ENCODE results near the gene SORCS2.

The SORCS2 gene

DNA sequence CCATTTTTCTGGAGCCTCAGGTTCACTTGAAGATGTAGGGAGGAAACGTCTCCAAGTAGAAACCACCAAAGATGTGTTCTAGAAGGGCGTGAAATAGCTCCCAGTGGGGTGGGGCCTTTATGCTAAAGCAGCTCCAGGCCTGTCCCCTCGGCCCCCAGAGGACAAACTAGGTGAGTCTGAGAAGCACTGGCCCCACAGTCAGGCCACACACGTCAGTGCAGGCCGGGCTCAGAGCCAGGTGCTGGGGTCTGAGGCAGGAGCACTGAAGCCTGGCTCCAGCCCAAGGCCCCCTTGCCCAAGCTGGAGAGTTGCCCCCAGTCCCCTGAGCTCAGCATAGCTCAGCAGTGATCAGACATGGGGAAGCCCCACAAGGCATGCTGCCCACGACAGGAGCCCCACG, 337.7 kb downstream of the SORCS2 start:
- H3K4me3 ChIP-seq (ENCODE audit: low read depth, low read length), result no peak overlapping the region
- no peaks in the 10 kb centered on the region for H3K9me3 ChIP-seq (ENCODE audit: control insufficient read depth, insufficient read depth, low read depth, low read length)
- POLR2A ChIA-PET, result no interaction called here
- no peak overlapping the region for H3K27ac ChIP-seq (ENCODE audit: extremely low read depth, low read depth, low read length)
- no peaks in the 10 kb centered on the region for H3K36me3 ChIP-seq (ENCODE audit: control insufficient read depth in 2 of 2, insufficient read depth in 1 of 2, low read length in 2 of 2)
- H3K4me1 ChIP-seq (ENCODE audit: control insufficient read depth, insufficient read depth, low read length), result no peaks in the 10 kb centered on the region
- TF ChIP-seq ZNF621 (tag by site-specific recombination; IDR thresholded peaks at IDR 0.05) (no peak), ZNF768 (tag by site-specific recombination; IDR thresholded peaks at IDR 0.05) (no peak), ZNF677 (tag by site-specific recombination; IDR thresholded peaks at IDR 0.05) (no peak), RBAK (tag by site-specific recombination; IDR thresholded peaks at IDR 0.05) (no peak), ZNF248 (tag by site-specific recombination; IDR thresholded peaks at IDR 0.05) (no peak), ZNF585B (tag by site-specific recombination; IDR thresholded peaks at IDR 0.05) (no peak), ZNF19 (tag by site-specific recombination; IDR thresholded peaks at IDR 0.05; ENCODE audit: low read depth) (no peak), ZNF658 (tag by site-specific recombination; IDR thresholded peaks at IDR 0.05) (no peak), ZNF266 (tag by site-specific recombination; IDR thresholded peaks at IDR 0.05; ENCODE audit: low read depth) (no peak), HOXD13 (CRISPR knock-in tag; IDR thresholded peaks at IDR 0.05; ENCODE audit: borderline replicate concordance) (no peak)
- TF ChIP-seq, protein P1, sequence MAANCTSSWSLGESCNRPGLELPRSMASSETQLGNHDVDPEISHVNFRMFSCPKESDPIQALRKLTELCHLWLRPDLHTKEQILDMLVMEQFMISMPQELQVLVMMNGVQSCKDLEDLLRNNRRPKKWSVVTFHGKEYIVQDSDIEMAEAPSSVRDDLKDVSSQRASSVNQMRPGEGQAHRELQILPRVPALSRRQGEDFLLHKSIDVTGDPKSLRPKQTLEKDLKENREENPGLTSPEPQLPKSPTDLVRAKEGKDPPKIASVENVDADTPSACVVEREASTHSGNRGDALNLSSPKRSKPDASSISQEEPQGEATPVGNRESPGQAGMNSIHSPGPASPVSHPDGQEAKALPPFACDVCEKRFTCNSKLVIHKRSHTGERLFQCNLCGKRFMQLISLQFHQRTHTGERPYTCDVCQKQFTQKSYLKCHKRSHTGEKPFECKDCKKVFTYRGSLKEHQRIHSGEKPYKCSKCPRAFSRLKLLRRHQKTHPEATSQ (tag by site-specific recombination; IDR thresholded peaks at IDR 0.05), result no peak
- TF ChIP-seq, protein P2, sequence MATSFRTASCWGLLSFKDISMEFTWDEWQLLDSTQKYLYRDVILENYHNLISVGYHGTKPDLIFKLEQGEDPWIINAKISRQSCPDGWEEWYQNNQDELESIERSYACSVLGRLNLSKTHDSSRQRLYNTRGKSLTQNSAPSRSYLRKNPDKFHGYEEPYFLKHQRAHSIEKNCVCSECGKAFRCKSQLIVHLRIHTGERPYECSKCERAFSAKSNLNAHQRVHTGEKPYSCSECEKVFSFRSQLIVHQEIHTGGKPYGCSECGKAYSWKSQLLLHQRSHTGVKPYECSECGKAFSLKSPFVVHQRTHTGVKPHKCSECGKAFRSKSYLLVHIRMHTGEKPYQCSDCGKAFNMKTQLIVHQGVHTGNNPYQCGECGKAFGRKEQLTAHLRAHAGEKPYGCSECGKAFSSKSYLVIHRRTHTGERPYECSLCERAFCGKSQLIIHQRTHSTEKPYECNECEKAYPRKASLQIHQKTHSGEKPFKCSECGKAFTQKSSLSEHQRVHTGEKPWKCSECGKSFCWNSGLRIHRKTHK (tag by site-specific recombination; IDR thresholded peaks at IDR 0.05), result no peak
- TF ChIP-seq, protein P3, sequence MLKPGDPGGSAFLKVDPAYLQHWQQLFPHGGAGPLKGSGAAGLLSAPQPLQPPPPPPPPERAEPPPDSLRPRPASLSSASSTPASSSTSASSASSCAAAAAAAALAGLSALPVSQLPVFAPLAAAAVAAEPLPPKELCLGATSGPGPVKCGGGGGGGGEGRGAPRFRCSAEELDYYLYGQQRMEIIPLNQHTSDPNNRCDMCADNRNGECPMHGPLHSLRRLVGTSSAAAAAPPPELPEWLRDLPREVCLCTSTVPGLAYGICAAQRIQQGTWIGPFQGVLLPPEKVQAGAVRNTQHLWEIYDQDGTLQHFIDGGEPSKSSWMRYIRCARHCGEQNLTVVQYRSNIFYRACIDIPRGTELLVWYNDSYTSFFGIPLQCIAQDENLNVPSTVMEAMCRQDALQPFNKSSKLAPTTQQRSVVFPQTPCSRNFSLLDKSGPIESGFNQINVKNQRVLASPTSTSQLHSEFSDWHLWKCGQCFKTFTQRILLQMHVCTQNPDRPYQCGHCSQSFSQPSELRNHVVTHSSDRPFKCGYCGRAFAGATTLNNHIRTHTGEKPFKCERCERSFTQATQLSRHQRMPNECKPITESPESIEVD (tag by site-specific recombination; IDR thresholded peaks at IDR 0.05), result no peak
- CTCF ChIA-PET, result no interaction called here

DNA sequence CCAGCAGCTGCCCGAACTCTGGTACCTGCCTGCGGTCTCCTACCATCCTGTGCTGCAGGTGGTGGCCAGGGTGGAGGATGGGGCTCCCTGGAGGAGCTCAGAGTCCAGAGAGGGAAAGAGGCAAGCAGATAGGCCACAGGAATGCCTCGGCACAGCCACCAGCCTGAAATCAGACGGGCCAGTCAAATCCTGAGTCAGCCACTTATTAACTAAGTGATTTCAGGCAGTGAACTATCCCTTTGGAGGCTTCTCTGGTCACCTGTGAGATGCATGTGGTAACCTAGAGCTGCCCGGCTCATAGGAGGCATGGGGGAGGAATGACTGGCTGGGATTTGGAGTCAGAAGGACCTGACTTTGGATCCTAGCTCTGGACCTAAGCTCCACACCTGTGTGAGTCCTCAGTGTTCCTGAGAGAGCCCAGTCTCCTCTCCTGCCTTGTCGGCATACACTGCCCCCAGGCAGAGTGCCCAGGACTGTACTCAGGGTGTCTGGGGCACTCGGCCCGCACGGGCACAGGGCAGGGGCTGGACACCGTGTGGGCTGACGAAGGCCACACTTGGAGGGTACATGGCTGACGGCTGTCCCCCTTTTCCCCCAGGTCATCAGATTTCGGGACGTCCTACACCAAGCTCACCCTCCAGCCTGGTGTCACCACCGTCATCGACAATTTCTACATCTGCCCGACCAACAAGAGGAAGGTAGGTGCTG, 338.7 kb downstream of the SORCS2 start:
- H3K4me1 ChIP-seq (ENCODE audit: control insufficient read depth, insufficient read depth, low read length), result no peaks in the 10 kb centered on the region
- no peaks in the 10 kb centered on the region for H3K9me3 ChIP-seq (ENCODE audit: control insufficient read depth, insufficient read depth, low read depth, low read length)
- H3K4me3 ChIP-seq (ENCODE audit: low read depth, low read length), result no peak overlapping the region
- no peak for TF ChIP-seq ZNF776 (tag by site-specific recombination; IDR thresholded peaks at IDR 0.05; ENCODE audit: borderline replicate concordance)
- TF ChIP-seq ZNF138 (tag by site-specific recombination; IDR thresholded peaks at IDR 0.05; ENCODE audit: borderline replicate concordance), result no peak
- TF ChIP-seq ZNF558 (tag by site-specific recombination; IDR thresholded peaks at IDR 0.05), result no peak
- TF ChIP-seq KLF16 (tag by site-specific recombination; IDR thresholded peaks at IDR 0.05), result no peak
- no peak for TF ChIP-seq SP2 (tag by site-specific recombination; IDR thresholded peaks at IDR 0.05)
- ChIA-PET POLR2A (no interaction called here), CTCF (no interaction called here)
- H3K36me3 ChIP-seq (ENCODE audit: control insufficient read depth in 2 of 2, insufficient read depth in 1 of 2, low read length in 2 of 2), result no peaks in the 10 kb centered on the region
- no peak overlapping the region for H3K27ac ChIP-seq (ENCODE audit: extremely low read depth, low read depth, low read length)

DNA sequence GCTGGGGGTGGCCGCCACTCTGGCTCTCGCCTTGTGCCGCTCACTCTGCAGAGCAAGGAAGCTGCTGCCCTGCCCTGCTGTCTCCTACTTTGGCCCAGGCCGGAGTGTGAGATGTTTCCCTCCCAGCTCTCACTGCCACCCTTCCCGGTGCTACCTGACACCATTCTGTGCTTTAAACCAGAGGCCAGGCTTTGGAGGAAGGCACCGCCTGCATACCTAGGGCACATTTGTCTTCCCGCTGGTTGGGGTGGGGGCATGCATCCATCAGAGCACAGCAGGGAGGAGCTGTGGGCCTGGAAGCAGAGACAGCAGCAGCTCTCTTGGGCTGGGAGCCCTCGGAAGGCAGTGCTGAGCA, 339.3 kb downstream of the SORCS2 start:
- no peak overlapping the region for H3K27ac ChIP-seq (ENCODE audit: extremely low read depth, low read depth, low read length)
- POLR2A ChIA-PET, result no interaction called here
- no peaks in the 10 kb centered on the region for H3K9me3 ChIP-seq (ENCODE audit: control insufficient read depth, insufficient read depth, low read depth, low read length)
- CTCF ChIA-PET, result no interaction called here
- H3K4me1 ChIP-seq (ENCODE audit: control insufficient read depth, insufficient read depth, low read length), result no peaks in the 10 kb centered on the region
- no peaks in the 10 kb centered on the region for H3K36me3 ChIP-seq (ENCODE audit: control insufficient read depth in 2 of 2, insufficient read depth in 1 of 2, low read length in 2 of 2)
- no peak overlapping the region for H3K4me3 ChIP-seq (ENCODE audit: low read depth, low read length)
- TF ChIP-seq MEIS1 (CRISPR knock-in tag; IDR thresholded peaks at IDR 0.05; ENCODE audit: borderline replicate concordance) (no peak), ZNF175 (tag by site-specific recombination; IDR thresholded peaks at IDR 0.05) (no peak), ZNF391 (tag by site-specific recombination; IDR thresholded peaks at IDR 0.05; ENCODE audit: borderline replicate concordance, low read depth) (no peak), ZNF777 (tag by site-specific recombination; IDR thresholded peaks at IDR 0.05; ENCODE audit: borderline replicate concordance) (no peak), ZNF239 (tag by site-specific recombination; IDR thresholded peaks at IDR 0.05) (no peak), SETDB1 (IDR thresholded peaks at IDR 0.05; ENCODE audit: insufficient read length, low read length) (no peak), ZNF585B (tag by site-specific recombination; IDR thresholded peaks at IDR 0.05) (no peak), ZBTB17 (tag by site-specific recombination; IDR thresholded peaks at IDR 0.05) (no peak), ZNF791 (tag by site-specific recombination; IDR thresholded peaks at IDR 0.05) (no peak)

Data from HEK293 (cell line).